Upper lobe of left lung (tissue), 4 donors: ENCODE results near the gene TFF1.

ENCODE experiments used
- POLR2A ChIP-seq, 4 donors: fragments of 450-650 bp; IDR thresholded peaks; one replicate each; pipeline ENCODE4 v1.5.1; 2016 to 2017; ENCODE audit warnings: antibody characterized with exemption in 4 of 4, mild to moderate bottlenecking in 2 of 4
- TF ChIP-seq, protein P1 (sequence below), 6 experiments: fragments of 450-650 bp in 4 of 6; fragments of 200-600 bp in 2 of 6; sonication (generic) in 2 of 6; IDR thresholded peaks; one replicate each; pipeline ENCODE4 v1.5.1; 2016 to 2019; ENCODE audit warnings: antibody characterized with exemption in 6 of 6

DNA sequence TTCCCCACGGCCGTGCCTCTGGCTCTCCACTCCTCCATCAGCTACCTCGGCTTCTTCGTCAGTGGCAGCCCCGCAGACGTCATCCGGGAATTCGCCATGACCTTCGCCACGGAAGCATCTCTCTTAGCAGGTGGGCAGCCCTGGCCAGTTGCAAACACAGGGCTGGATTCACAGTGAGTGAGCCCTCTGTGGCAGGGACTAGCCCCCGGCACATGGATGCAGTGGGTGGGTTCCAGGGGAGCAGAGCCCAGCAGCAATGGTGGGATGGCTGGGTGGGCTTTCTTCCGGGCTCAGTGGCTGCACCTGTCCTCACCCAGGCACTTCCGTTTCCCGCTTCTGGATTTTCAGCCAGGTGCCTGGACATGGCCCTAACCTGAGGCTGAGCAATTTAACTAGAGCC, 46.8 kb upstream of the TFF1 start:
- TF ChIP-seq, protein P1, sequence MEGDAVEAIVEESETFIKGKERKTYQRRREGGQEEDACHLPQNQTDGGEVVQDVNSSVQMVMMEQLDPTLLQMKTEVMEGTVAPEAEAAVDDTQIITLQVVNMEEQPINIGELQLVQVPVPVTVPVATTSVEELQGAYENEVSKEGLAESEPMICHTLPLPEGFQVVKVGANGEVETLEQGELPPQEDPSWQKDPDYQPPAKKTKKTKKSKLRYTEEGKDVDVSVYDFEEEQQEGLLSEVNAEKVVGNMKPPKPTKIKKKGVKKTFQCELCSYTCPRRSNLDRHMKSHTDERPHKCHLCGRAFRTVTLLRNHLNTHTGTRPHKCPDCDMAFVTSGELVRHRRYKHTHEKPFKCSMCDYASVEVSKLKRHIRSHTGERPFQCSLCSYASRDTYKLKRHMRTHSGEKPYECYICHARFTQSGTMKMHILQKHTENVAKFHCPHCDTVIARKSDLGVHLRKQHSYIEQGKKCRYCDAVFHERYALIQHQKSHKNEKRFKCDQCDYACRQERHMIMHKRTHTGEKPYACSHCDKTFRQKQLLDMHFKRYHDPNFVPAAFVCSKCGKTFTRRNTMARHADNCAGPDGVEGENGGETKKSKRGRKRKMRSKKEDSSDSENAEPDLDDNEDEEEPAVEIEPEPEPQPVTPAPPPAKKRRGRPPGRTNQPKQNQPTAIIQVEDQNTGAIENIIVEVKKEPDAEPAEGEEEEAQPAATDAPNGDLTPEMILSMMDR (IDR thresholded peaks at IDR 0.05) = no peak
- no peak for TF ChIP-seq POLR2A (IDR thresholded peaks at IDR 0.05)
